ENCODE results near the gene UPF1.

The UPF1 gene

GRCh38 chr19:18858906-18859646 is 27.3 kb downstream of the UPF1 start:
- no peak for DNase-seq

- no peak for DNase-seq
Observed at GRCh38 chr19:18859676-18860301, 28.0 kb downstream of the UPF1 start.

- DNase-seq = no peak
Observed at GRCh38 chr19:18860302-18860700, 28.5 kb downstream of the UPF1 start.

- no peak for DNase-seq
Observed at GRCh38 chr19:18860725-18861124, 29.0 kb downstream of the UPF1 start.

- DNase-seq = no peak
Observed at GRCh38 chr19:18861235-18861634, 29.5 kb downstream of the UPF1 start.

- no peak for DNase-seq
Observed at GRCh38 chr19:18861917-18862316, 30.2 kb downstream of the UPF1 start.

- DNase-seq = no peak
Observed at GRCh38 chr19:18862976-18863842, 31.4 kb downstream of the UPF1 start.

GRCh38 chr19:18863843-18864362 is 32.1 kb downstream of the UPF1 start:
- DNase-seq = no peak

- no peak for DNase-seq
Observed at GRCh38 chr19:18865106-18865972, 33.6 kb downstream of the UPF1 start.

- peak; percentile 52 for DNase-seq
Observed at GRCh38 chr19:18865973-18866799, 34.4 kb downstream of the UPF1 start.

- no peak for DNase-seq
Observed at GRCh38 chr19:18866800-18867123, 35.0 kb downstream of the UPF1 start.

GRCh38 chr19:18867199-18867598 is 35.4 kb downstream of the UPF1 start:
- DNase-seq = no peak

- no peak for DNase-seq
Observed at GRCh38 chr19:18867751-18868150, 36.0 kb downstream of the UPF1 start.

GRCh38 chr19:18868380-18869022 is 36.7 kb downstream of the UPF1 start:
- no peak for DNase-seq

GRCh38 chr19:18869023-18869618 is 37.4 kb downstream of the UPF1 start:
- DNase-seq = no peak

- DNase-seq = no peak
Observed at GRCh38 chr19:18869781-18870530, 38.2 kb downstream of the UPF1 start.

GRCh38 chr19:18870531-18871172 is 38.9 kb downstream of the UPF1 start:
- no peak for DNase-seq

GRCh38 chr19:18871543-18871942 is 39.8 kb downstream of the UPF1 start:
- no peak for DNase-seq

GRCh38 chr19:18875726-18876125 is 44.0 kb downstream of the UPF1 start:
- no peak for DNase-seq
